ENCODE data around the gene IFNL4. TPM values are rescaled to one million over a fixed set of nuclear protein-coding genes. Genes with fewer than 3 reads are reported as not detected.

IFNL4 gene
- total and polyA plus RNA-seq, 10 of the 15 experiments (the other 5 are each of a cell fraction or from before 2014, with no cell fraction given) = not detected

DNA sequence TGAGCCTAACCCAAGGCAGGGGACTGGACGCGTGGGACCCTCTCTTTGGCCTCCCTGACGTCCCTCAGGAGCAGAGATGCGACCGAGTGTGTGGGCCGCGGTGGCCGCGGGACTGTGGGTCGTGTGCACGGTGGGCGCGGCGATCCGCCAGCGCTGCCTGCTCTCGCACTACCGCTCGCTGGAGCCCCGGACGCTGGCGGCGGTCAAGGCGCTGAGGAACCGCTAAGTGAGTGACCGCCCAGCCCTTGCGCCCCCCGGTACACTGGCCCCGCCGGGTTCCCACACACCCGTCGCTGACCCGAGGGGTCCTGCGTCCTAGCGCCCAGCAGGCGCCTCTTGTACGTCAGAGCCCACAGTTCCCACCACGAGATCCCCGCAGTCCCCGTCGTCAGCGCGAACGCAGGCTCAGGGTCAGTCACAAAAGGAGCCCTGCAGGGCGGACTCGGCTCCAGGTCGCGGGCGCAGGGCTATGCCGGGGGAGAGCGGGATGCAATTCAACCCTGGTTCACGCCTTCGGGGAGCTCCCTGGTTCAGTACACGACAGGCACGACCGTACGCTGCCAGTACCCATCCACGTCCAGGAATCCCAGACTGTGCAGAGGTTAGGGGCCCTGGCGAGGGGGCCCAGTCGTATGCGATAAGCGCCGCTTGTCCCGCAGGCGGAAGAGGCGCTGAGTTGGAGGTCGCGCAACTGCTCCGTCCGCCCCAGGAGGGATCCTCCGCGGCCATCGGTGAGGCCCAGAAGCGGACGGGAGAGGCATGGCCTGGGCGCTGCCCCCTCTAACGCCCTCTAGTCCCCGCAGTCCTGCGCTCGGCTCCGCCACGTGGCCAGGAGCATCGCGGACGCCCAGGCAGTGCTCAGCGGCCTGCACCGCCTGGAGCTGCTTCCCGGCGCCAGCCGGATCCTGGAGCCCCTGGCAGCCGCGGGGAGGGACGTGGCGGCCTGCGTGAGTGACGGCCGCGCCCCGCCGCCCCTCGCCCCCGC is 15.9 kb upstream of the IFNL4 start:
- intact Hi-C loops (cut with micrococcal nuclease; ENCODE audit: unreplicated experiment) (no loop called here), in situ Hi-C loops (cut with MboI) (no loop called here)
- Histone ChIP-seq H3K9me3 (replicated peaks; ENCODE audit: control insufficient read depth, insufficient read depth, low read length) (no peaks in the 10 kb centered on the region), H3K27me3 (replicated peaks in 1 of 2; ENCODE audit: control insufficient read depth in 2 of 2, insufficient read depth in 2 of 2, low read length in 1 of 2) (peaks cover 0 to 3% of the 10 kb centered on the region in 2 experiments; a peak in 2 of 4 replicates), H2AFZ (ENCODE audit: control insufficient read depth, low read depth, low read length) (no peak overlapping the region), H3K9ac (ENCODE audit: control insufficient read depth, insufficient read depth, low read length) (no peak overlapping the region), H3K36me3 (ENCODE audit: control insufficient read depth in 2 of 2, insufficient read depth in 2 of 2, low read length in 1 of 2) (no peaks in the 10 kb centered on the region), H4K20me1 (ENCODE audit: control insufficient read depth, insufficient read depth) (no peaks in the 10 kb centered on the region), H3K27ac (ENCODE audit: control insufficient read depth, insufficient read depth) (no peak overlapping the region), H3K4me2 (ENCODE audit: control insufficient read depth, insufficient read depth) (no peak overlapping the region), H3K79me2 (ENCODE audit: control insufficient read depth, insufficient read depth, low read length) (no peaks in the 10 kb centered on the region), H3K4me1 (ENCODE audit: control insufficient read depth, insufficient read depth, low read length) (no peaks in the 10 kb centered on the region), H3K4me3 (no peak overlapping the region)
- POLR2A ChIA-PET = no interaction called here
- no TSS peak for BruUV-seq (replicated peaks)
- TF ChIP-seq POLR2AphosphoS5 (IDR thresholded peaks at IDR 0.05; ENCODE audit: low read length) (no peak), SIN3A (IDR thresholded peaks at IDR 0.05; ENCODE audit: low read depth, low read length) (no peak), TARDBP (IDR thresholded peaks at IDR 0.05; ENCODE audit: borderline replicate concordance) (no peak), EZH2 (IDR thresholded peaks at IDR 0.05; ENCODE audit: borderline replicate concordance, control insufficient read depth, low read depth, low read length) (no peak), SMARCA5 (IDR thresholded peaks at IDR 0.05) (no peak), TBL1XR1 (IDR thresholded peaks at IDR 0.05; ENCODE audit: low read depth, low read length) (no peak), CHD4 (IDR thresholded peaks at IDR 0.05) (no peak), BMI1 (IDR thresholded peaks at IDR 0.05; ENCODE audit: borderline replicate concordance) (no peak), RB1 (IDR thresholded peaks at IDR 0.05; ENCODE audit: borderline replicate concordance) (no peak), SUPT20H (IDR thresholded peaks at IDR 0.05; ENCODE audit: borderline replicate concordance, control insufficient read depth, low read depth, low read length) (no peak), JUND (IDR thresholded peaks at IDR 0.05; ENCODE audit: low read depth, low read length) (no peak), NFIC (IDR thresholded peaks at IDR 0.05; ENCODE audit: low read depth, low read length) (no peak), CEBPB (IDR thresholded peaks at IDR 0.05; ENCODE audit: borderline replicate concordance in 1 of 2, low read depth in 2 of 2, low read length in 2 of 2) (no peak), CHD1 (IDR thresholded peaks at IDR 0.05; ENCODE audit: low read depth, low read length) (no peak)
- DNase-seq (ENCODE audit: low read depth, low spot score) (no peak), FAIRE-seq (no peak), ATAC-seq (no peak)
- WGBS (ENCODE audit: insufficient coverage, insufficient replicate concordance, low lambda C conversion rate, missing lambda C conversion rate) = 47% methylated on average over 73 of the region's 102 CpGs
- RAD21 ChIA-PET (ENCODE audit: unreplicated experiment) = no interaction called here
- CTCF ChIA-PET = no interaction called here
- SMC1A ChIA-PET (ENCODE audit: uncharacterized antibody, unreplicated experiment) = no interaction called here
